MM.1S (cell line): ENCODE measurements around the gene LRRC4B.

Experiments
- EZH2 ChIP-seq: fragments of 300-600 bp; sonication (generic); optimal IDR thresholded peaks from 2 replicates; pipeline ENCODE3; 2017; ENCODE audit warnings: low read depth, mild to moderate bottlenecking, antibody characterized with exemption, low read length, mixed read lengths
- TF ChIP-seq, protein P1 (sequence below): fragments of 300-600 bp; sonication (generic); IDR thresholded peaks from 2 replicates; pipeline ENCODE4 v1.5.1; 2016; ENCODE audit warnings: antibody characterized with exemption, low read length, mixed read lengths

DNA sequence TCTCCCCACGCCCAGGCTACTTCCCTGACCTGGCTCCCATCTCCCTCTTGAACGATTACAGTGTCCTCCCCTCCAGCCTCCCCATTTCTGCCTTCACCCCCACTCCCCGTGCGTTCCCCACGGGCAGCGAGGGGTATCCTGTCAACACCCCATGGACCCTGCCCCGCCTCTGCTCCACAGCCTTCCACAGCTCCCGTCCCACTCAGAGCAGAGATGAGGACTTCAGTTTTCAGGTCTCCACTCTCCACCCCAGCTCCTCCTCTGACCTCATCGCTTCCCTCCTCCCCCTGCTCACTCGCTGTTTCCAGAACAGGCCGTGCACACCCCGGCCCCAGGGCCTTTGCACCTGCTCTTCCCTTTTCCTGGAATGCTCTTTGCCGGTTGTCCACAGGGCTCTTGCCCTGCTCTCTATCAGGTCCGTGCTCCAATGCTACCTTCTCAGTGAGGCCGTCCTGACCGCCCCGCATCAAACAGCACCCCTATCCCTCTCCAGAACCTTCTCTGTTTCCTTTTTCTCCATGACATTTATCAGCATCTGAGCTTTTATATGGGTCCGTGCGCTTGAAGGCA, 15.0 kb downstream of the LRRC4B start:
- TF ChIP-seq, protein P1, sequence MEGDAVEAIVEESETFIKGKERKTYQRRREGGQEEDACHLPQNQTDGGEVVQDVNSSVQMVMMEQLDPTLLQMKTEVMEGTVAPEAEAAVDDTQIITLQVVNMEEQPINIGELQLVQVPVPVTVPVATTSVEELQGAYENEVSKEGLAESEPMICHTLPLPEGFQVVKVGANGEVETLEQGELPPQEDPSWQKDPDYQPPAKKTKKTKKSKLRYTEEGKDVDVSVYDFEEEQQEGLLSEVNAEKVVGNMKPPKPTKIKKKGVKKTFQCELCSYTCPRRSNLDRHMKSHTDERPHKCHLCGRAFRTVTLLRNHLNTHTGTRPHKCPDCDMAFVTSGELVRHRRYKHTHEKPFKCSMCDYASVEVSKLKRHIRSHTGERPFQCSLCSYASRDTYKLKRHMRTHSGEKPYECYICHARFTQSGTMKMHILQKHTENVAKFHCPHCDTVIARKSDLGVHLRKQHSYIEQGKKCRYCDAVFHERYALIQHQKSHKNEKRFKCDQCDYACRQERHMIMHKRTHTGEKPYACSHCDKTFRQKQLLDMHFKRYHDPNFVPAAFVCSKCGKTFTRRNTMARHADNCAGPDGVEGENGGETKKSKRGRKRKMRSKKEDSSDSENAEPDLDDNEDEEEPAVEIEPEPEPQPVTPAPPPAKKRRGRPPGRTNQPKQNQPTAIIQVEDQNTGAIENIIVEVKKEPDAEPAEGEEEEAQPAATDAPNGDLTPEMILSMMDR: no peak
- no peak for TF ChIP-seq EZH2
